Kidney (tissue), 14 donors: ENCODE measurements around the gene ZNF746. TPM values are rescaled to one million over a fixed set of nuclear protein-coding genes. Genes with fewer than 3 reads are reported as not detected.

Source experiments
- DNase-seq, 5 donors: peaks; one replicate each; pipeline ENCODE4 v3.0.0-alpha.2; 2013 to 2020
- FAIRE-seq: peaks from 2 replicates; lab custom pipeline; 2012; peaks lifted over from hg19 to GRCh38; lab: Jason Lieb, UNC
- H3K27ac ChIP-seq, 2 donors: one replicate each; pipeline ENCODE4 v1.7.0; 2013; ENCODE audit warnings: low read depth in 2 of 2, low read length in 2 of 2, inconsistent platforms in 1 of 2
- H3K27me3 ChIP-seq: one replicate; pipeline ENCODE4 v1.7.1; 2013; ENCODE audit warnings: low read length, inconsistent platforms; ENCODE audit not compliant: control insufficient read depth, insufficient read depth
- H3K36me3 ChIP-seq, 3 donors: one replicate each; pipeline versions ENCODE4 v1.7.0 to v1.7.1; 2013; ENCODE audit warnings: low read length in 3 of 3, control low read depth in 1 of 3, inconsistent platforms in 1 of 3; ENCODE audit not compliant: insufficient read depth in 3 of 3, control insufficient read depth in 2 of 3
- H3K4me1 ChIP-seq, 3 donors: one replicate each; pipeline versions ENCODE4 v1.7.0 to v1.7.1; 2013; ENCODE audit warnings: low read length in 3 of 3, inconsistent platforms in 1 of 3, low read depth in 1 of 3; ENCODE audit not compliant: control insufficient read depth in 2 of 3, insufficient read depth in 2 of 3
- H3K4me3 ChIP-seq, 3 donors: one replicate each; pipeline versions ENCODE4 v1.7.0 to v1.8.1; 2013; ENCODE audit warnings: low read length in 3 of 3, control low read depth in 1 of 3, inconsistent platforms in 1 of 3
- H3K9ac ChIP-seq, 3 donors: one replicate each; pipeline versions ENCODE4 v1.7.0 to v1.7.1; 2013; ENCODE audit warnings: low read length in 3 of 3, control low read depth in 1 of 3, inconsistent platforms in 1 of 3
- H3K9me3 ChIP-seq, 3 donors: one replicate each; pipeline versions ENCODE4 v1.7.0 to v1.7.1; 2013; ENCODE audit warnings: low read length in 3 of 3, control low read depth in 1 of 3, inconsistent platforms in 1 of 3; ENCODE audit not compliant: control insufficient read depth in 2 of 3, insufficient read depth in 1 of 3
- CTCF ChIP-seq: IDR thresholded peaks from 3 replicates; pipeline ENCODE4 v1.5.1; 2012; ENCODE audit warnings: mild to moderate bottlenecking, moderate library complexity, borderline replicate concordance; ENCODE audit not compliant: insufficient read depth; ENCODE audit errors: extremely low read depth
- intact Hi-C: fragments of 100-400 bp; cut with DNase I; formaldehyde crosslinking; loops from one replicate; pipeline ENCODE4 v1.11.1; 2022
- polyA plus RNA-seq: library from polyadenylated mRNA; stranded (reverse); fragments of 350-450 nt; fragmentation: Illumina TruSeq; extraction: RNeasy Lipid Tissue Mini Kit (QIAGEN cat#74804); gene quantifications from one replicate; pipeline ENCODE4 v1.2.3, GENCODE V29; 2014; ENCODE audit warnings: low read depth, low replicate concordance; ENCODE audit not compliant: insufficient read depth
- total RNA-seq: library from RNA; stranded (reverse); fragmentation: NEBNext Ultra II Directional; extraction: Animal tissue kit (Norgen Biotek cat#: 25700); gene quantifications from one replicate; pipeline ENCODE4 v1.2.1, GENCODE V29; 2021
- donor health status: control.
- donor health status: control.
- donor health status: control.
- donor health status: control.
- donor health status: control.
- donor health status: DM: yes; HTN: yes; CAD: no.
- donor health status: Normal renal cell carcinoma (clear cell type).

Gene ZNF746
- total and polyA plus RNA-seq, 2 donors from 2014 or later, result 6.8 to 17.3 TPM

DNA sequence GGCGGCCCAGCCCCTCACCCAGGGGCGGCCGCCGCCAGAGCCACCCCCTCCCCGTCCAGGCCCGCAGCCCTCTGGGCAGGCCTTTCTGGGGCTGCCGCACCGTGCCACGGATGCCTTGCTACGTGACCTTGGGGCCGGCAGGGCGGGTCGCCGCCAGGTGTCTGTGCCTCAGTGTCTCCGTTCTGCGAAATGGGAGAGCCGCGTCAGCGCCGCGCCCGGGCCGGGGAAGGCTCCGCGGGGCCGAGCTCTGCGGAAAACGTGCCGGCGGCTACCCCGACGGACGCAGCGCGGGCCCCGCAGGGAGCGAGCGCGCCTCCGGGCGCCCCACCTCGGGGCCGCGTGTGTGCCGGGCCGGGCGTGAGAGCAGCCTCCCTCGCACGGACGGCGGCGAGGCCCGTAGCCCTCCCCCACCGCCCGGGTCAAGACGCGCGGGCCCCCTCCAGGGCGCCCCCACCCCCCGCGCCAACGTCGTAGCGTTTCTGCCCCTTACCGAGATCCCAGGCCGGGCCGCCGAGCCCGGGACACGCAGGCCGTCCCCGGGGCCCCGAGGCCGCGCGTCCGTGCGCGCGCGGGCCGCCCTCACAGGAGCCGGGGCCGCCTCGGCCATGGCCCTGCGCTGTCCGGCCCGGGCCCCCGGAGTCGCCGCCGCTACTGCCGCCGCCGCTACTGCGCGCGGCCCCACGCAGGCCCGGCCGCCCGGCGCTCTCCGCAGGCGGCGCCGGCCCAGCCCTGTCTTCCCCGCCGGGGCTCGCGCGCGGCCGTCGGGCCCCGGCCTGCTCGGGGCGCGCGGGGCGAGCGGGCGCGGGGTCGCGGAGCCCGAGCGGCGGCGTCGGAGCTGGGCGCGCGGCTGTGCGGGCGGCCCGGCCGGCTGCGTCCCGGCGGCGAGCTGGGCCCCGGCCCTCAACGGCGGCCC, 37.8 kb downstream of the ZNF746 start:
- Histone ChIP-seq H3K9ac (peak overlapping the region in 1 of 3 donors; percentile 22), H3K9me3 (no peaks in the 10 kb centered on the region), H3K27me3 (no peaks in the 10 kb centered on the region), H3K4me1 (peaks cover 0 to 4% (median 0%) of the 10 kb centered on the region in 3 donors), H3K27ac (no peak overlapping the region), H3K4me3 (peak overlapping the region in 2 of 3 donors; percentile 33 to 82), H3K36me3 (peaks cover 0 to under 1% (median 0%) of the 10 kb centered on the region in 3 donors)
- peak in 3 of 5 donors; percentile 14 to 52 (median 31) for DNase-seq
- TF ChIP-seq CTCF, result no peak
- no peak for FAIRE-seq
- intact Hi-C loops, result no loop called here

DNA sequence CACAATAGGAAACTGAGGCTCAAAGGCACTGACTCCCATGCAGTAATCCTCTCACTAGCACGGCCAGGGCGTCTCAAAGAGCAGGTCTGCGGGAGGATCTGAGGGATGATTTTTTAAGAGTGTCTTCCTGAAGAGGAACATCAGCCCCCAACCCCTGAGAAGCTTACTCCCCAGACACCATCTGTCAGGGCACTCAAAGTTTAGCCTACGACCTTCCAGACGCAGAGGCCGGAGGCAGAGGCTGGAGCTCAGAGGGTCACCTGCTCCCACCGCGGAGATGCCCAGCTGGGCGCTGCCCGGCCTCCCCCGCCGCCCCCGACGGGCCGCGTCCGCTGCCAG, 38.4 kb downstream of the ZNF746 start:
- TF ChIP-seq CTCF, result no peak
- H3K9ac ChIP-seq, result peak overlapping the region in 1 of 3 donors; percentile 22

DNA sequence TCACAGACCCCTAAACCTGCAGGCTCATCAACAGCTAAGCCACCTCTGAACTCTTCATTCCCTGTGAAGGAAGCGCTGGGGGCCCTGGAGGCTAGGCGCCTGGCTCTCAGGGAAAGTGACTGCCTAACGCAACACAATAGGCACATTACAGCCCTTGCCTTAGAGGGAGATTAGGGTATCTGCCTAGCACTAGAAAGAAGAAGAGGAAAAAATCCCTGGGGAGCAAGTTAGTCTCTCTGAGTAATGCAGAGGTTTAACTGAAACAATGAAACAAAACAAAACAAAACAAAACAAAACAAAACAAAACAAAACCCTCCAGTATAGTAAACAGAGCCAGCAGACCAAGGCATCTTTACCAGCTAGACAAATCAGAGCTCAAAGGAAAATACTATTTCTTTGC, 39.4 kb downstream of the ZNF746 start:
- H3K9ac ChIP-seq, result no peak overlapping the region
- peaks cover 0 to 9% (median 8%) of the 10 kb centered on the region in 3 donors for H3K36me3 ChIP-seq
- H3K4me1 ChIP-seq, result peaks cover 0 to 4% (median 0%) of the 10 kb centered on the region in 3 donors
- H3K27me3 ChIP-seq, result no peaks in the 10 kb centered on the region
- no peak overlapping the region for H3K27ac ChIP-seq
- no peak for TF ChIP-seq CTCF
- FAIRE-seq, result no peak
- no peaks in the 10 kb centered on the region for H3K9me3 ChIP-seq
- DNase-seq, result no peak
- no peak overlapping the region for H3K4me3 ChIP-seq
- intact Hi-C loops, result no loop called here

More for the DNA sequence above, 38.4 kb downstream of the ZNF746 start:
- intact Hi-C loops, result no loop called here
- peaks cover 0 to 4% (median 0%) of the 10 kb centered on the region in 3 donors for H3K4me1 ChIP-seq
- H3K4me3 ChIP-seq, result peak overlapping the region in 2 of 3 donors; percentile 33 to 54
- H3K9me3 ChIP-seq, result no peaks in the 10 kb centered on the region
- no peak overlapping the region for H3K27ac ChIP-seq
- DNase-seq (peak in 1 of 5 donors; percentile 7), FAIRE-seq (no peak)
- H3K36me3 ChIP-seq, result peaks cover 0 to 5% (median 3%) of the 10 kb centered on the region in 3 donors
- H3K27me3 ChIP-seq, result no peaks in the 10 kb centered on the region
